ENCODE measurements around the gene DHX35. TPM values are rescaled to one million over a fixed set of nuclear protein-coding genes. Genes with fewer than 3 reads are reported as not detected.
"Not testable (repeated sequence)": the region's sequence is repeated elsewhere in the genome, so short reads cannot be mapped to it uniquely, and the experiment has no call there.

The DHX35 gene
- total RNA-seq, 1 donor from 2014 or later: 15.4 TPM

DNA sequence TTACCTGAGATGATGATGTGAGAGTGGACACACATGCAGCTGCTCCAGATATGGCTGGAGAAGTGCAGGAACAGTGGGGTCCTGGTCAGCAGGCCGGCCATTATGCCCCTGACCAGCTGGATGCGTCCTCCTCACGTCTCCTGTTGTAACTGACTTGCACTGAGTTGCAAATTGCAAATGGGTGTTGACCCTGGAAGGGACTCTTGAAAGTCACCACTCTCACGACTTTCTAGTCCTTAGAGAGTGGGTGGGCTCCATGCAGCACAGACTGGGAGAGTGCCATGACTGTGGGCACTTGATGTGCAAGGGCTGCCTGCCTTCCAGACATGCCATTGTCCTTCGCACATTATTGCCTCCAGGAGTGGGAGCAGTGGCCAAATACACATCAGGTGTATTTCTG lies 25.1 kb upstream of the DHX35 start:
- DNase-seq: no peak

DNA sequence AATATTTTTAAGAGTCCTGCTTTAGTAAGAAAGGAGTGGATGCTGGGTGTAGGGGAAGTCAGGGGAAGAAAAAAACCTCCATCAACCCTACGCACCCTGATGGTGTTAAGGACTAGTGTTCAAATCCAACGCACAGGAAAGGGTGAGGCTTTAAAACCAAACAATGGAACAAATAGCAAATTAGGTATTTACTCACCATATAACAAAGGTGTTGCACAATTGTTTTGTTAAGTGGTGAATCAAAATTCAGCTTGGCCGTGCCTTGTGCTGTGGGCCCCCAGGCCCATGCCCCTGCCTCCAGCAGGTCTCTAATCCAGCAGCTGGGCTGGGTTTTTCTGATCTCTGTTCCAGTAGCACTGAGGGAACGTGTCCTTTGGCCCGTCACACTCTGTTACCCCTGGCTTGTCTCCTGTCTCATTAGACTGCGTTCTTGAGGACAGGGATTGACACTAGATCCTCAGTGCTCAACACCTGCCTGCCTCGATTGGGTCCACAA lies 24.1 kb upstream of the DHX35 start:
- intact Hi-C loops (cut with micrococcal nuclease): no loop called here
- ATAC-seq: no peak
- no peak for DNase-seq

More for the DNA sequence above, 25.1 kb upstream of the DHX35 start:
- ATAC-seq: no peak
- intact Hi-C loops (cut with micrococcal nuclease): no loop called here

DNA sequence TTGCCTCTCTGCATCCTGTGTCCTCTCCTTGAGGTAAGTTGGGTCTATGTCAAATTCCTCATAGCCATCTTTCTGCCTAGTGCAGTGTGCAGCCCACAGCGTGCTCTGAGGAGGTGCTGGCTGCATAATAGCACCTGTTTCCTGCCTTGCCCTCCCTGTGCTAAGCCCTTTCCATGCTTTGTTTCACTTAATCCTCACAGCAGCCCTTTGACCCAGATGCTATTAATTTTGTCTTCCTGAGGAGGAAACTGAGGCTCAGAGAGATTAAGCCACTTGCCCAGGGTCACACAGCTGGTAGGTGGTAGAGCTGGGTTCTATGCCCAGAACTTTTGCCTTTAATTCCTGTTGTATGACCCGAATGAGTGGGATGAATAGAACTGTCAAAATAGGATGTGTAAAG lies 22.5 kb upstream of the DHX35 start:
- no peak for DNase-seq
- intact Hi-C loops (cut with micrococcal nuclease): no loop called here
- ATAC-seq: no peak

- intact Hi-C loops (cut with micrococcal nuclease): no loop called here
- no peak for ATAC-seq
- no peak for DNase-seq
These were observed 21.5 kb upstream of the DHX35 start for GRCh38 chr20:38940644-38941043.

- ATAC-seq: no peak
- intact Hi-C loops (cut with micrococcal nuclease): no loop called here
- DNase-seq: no peak
These were observed 20.3 kb upstream of the DHX35 start for GRCh38 chr20:38941726-38942389.

DNA sequence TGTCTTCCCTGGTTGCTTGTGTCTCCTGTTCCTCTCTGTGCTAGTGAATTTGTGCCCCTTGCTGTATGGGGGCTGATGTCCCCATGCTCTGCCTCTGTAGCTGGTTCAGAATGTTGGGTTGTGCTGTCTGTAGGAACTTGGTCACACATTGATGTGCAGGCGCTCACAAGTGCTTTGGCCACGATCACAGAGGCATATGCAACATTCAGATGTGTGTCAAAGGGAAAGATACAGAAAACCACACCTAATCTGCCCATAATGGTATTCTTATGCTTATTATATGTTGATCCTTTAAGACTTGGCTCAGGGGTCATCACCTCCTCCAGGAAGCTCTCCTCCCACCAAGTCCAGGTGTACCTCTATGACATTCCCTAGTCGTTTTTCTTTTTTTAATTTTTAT lies 17.1 kb upstream of the DHX35 start:
- no peak for ATAC-seq
- intact Hi-C loops (cut with micrococcal nuclease): no loop called here
- no peak for DNase-seq

- DNase-seq (no peak), ATAC-seq (no peak)
- intact Hi-C loops (cut with micrococcal nuclease): no loop called here
These were observed 15.3 kb upstream of the DHX35 start for GRCh38 chr20:38946836-38947235.

DNA sequence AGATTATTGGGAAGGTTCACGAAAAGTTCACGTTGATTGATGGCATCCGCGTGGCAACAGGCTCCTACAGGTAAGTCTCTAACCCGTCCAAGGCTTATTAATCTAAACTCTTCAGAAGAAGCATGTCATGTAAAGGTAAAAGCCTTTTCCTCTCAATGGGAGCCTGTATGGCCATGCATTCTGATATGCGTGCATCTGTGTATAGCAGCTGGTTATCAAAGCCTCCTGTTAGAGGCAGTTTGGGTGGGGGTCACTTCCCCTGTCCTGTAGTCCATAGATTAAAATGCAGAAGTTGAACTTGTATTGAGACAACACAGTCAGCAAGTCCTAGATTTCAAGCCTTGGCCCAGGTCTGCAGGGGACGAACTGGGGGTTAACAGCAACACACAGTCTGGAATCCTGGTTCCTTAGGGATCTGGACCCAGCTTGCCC lies 14.2 kb upstream of the DHX35 start:
- DNase-seq (no peak), ATAC-seq (no peak)
- intact Hi-C loops (cut with micrococcal nuclease): no loop called here

GRCh38 chr20:38950254-38950653 lies 11.9 kb upstream of the DHX35 start:
- DNase-seq (no peak), ATAC-seq (no peak)
- intact Hi-C loops (cut with micrococcal nuclease): no loop called here

GRCh38 chr20:38951611-38952010 lies 10.5 kb upstream of the DHX35 start:
- no peak for DNase-seq
- intact Hi-C loops (cut with micrococcal nuclease): no loop called here
- no peak for ATAC-seq

- ATAC-seq (no peak), DNase-seq (no peak)
- intact Hi-C loops (cut with micrococcal nuclease): no loop called here
These were observed 10.0 kb upstream of the DHX35 start for GRCh38 chr20:38952153-38952552.

DNA sequence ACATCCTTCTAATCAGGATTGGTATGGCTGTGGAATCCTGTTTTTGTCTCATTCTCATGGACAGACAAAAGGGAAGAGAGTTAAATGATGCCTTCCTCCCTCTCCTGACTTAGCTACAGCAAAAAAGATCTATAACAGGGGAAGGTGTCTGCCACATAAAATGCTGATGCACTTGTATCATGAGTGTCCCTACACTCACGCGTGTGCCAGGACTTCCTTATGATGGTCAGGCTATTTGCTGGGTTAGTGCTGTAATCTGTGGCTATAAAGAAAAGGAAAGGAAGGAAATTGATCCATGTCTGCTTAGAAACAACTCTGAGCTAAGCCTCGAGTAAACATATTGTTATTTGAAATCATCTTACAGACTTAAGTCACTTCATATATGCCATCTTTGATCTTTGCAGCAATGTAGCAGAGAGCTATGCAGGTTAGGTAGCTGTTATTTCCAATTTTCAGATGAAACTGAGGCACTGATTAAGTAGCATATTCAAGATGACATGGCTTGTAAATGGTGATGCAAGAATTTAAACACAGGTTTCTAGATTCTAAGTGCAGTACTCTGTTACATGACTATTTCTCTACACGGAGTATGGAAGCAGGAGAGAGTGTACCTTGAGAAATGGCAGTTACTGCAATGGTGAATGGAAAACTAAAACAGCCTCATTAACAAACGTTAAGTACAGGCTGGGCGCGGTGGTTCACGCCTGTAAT lies 8.4 kb upstream of the DHX35 start:
- intact Hi-C loops (cut with micrococcal nuclease): no loop called here
- DNase-seq (no peak), ATAC-seq (no peak)

- DNase-seq: no peak
- no peak for ATAC-seq
- intact Hi-C loops (cut with micrococcal nuclease): no loop called here
These were observed 4.8 kb upstream of the DHX35 start for GRCh38 chr20:38957235-38957876.

DNA sequence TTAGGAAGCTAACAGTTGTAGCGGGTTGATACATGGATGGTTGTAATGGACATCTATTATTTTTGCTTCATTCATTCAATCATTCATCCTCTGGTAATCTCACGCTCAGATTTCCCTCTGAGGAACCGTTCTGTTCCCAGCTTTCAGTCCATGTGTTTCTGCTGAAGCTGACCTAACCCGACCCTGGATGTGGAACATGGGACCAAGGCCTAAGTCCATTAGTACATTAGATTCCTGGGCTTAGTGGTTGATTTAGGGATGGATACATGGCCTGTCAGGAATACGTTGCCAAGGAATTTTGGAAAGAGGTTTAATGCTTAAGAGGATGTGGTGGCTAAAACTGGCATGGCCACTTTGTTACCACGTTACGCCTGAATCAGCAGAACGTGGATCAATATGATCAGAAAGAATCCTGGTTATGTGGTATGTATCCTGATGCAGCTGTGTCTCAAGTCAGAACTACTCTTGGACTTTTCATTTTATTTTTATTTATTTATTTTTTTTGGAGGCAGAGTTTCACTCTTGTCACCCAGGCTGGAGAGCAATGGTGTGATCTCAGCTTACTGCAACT lies 4.1 kb upstream of the DHX35 start:
- ATAC-seq (no peak), DNase-seq (no peak)
- intact Hi-C loops (cut with micrococcal nuclease): no loop called here

- DNase-seq; intact Hi-C loops (cut with micrococcal nuclease); ATAC-seq: not testable (repeated sequence)
These were observed 1.9 kb upstream of the DHX35 start for GRCh38 chr20:38960187-38960687.

GRCh38 chr20:38961530-38962043 lies 557 bp upstream of the DHX35 start:
- ATAC-seq: no peak
- intact Hi-C loops (cut with micrococcal nuclease): no loop called here

DNA sequence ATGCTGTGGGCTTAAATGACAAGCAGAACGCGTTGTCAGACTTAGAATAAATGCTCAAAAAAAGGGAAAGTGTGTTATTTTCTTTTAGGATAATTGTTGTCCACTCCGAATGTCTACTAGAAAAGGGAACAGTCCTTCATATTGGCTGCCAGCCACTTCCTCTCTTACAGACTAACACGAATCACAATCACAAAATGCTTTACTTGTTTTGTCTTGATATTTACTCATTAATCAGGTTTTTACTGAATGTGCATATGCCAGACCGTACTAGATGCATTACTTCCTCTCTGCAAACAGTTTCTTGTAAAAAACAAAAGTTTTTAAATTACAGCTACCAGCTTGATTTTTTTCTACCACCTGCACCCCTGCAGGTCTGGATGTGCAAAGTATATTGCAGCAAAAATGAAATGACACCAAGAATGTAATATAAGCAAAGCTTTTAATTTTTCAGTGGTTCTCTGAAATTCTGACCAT lies 821 bp downstream of the DHX35 start:
- DNase-seq (no peak), ATAC-seq (no peak)
- intact Hi-C loops (cut with micrococcal nuclease): no loop called here

More at GRCh38 chr20:38961530-38962043, 557 bp upstream of the DHX35 start:
- no peak for DNase-seq

GRCh38 chr20:38963745-38964144 lies 1.6 kb downstream of the DHX35 start:
- intact Hi-C loops (cut with micrococcal nuclease): no loop called here
- DNase-seq (no peak), ATAC-seq (no peak)

DNA sequence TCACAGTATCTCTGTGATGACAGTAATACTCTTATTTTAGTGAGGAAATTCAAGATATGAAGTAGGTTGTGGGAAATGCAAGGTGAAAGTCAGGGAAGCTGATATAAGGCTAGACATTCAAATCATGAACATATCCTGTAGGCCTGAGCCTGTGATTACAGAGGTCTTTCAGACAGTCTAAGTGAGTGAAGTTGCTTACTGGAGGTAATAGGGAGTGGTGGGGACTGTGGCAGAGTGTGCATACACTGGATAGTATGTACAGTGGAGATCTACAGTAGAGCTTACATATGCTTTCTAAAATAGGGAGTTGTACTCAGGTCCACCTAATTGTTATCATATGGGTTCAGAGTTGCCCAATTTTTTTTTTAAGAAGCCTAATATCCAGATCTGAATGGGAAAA lies 3.1 kb downstream of the DHX35 start:
- ATAC-seq: no peak
- intact Hi-C loops (cut with micrococcal nuclease): no loop called here
- DNase-seq: no peak

All from left ventricle myocardium superior (tissue), 1 donor.